ENCODE measurements around the gene OR11A1.

Gene OR11A1

DNA sequence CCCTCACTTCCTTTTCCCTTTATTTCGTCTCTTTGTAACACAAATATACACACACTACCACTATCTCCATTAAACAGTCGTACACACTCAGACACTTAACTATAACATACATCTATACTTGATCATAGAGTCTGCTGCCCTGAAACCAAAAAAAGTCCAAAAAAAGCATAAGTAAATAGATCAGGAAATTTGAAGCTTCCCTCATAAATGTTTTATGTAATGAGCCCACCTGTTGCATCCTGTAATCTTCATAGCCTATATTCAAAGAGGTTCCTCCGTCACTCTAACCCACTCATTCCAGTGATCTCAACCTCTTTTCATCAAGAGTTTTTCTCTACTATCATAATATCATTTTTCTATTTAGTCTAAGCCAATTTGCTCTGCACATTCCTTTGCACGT, 68.3 kb downstream of the OR11A1 start:
- no peak for DNase-seq (ENCODE audit: low read depth in 3 of 3)

DNA sequence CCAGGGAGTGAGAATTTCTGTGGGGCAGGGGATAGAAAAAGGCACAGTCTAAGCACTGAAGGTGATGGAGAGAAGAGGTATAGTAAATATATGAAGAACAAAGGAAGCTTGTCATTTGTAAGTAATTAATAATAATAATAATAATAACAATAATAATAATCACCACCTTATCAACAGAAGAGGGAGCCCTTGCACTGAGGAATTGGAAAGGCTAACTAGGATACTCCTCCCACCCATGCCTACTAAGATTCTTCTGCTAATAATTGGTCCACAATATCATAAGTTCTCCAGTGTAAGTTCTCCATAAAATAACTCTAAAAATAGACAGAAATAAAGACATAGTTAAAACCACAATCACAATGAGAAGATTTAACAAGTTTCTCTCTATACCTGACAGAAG, 80.9 kb downstream of the OR11A1 start:
- no peak for DNase-seq (ENCODE audit: low read depth in 3 of 3)

All from stimulated activated CD4-positive, alpha-beta T cell treated with anti-CD3 and anti-CD28 coated beads, TNF-alpha, amount 100 ng/mL, for 24 hours (primary cell).